Stimulated activated CD4-positive, alpha-beta T cell treated with anti-CD3 and anti-CD28 coated beads, TNF-alpha, amount 100 ng/mL, for 48 hours (primary cell): ENCODE measurements around the gene RIF1.

ENCODE experiments used
- DNase-seq, 3 donors: peaks; one replicate each; pipeline ENCODE4 v3.0.0-alpha.2; 2020; ENCODE audit warnings: low read depth in 3 of 3

The RIF1 gene, protein sequence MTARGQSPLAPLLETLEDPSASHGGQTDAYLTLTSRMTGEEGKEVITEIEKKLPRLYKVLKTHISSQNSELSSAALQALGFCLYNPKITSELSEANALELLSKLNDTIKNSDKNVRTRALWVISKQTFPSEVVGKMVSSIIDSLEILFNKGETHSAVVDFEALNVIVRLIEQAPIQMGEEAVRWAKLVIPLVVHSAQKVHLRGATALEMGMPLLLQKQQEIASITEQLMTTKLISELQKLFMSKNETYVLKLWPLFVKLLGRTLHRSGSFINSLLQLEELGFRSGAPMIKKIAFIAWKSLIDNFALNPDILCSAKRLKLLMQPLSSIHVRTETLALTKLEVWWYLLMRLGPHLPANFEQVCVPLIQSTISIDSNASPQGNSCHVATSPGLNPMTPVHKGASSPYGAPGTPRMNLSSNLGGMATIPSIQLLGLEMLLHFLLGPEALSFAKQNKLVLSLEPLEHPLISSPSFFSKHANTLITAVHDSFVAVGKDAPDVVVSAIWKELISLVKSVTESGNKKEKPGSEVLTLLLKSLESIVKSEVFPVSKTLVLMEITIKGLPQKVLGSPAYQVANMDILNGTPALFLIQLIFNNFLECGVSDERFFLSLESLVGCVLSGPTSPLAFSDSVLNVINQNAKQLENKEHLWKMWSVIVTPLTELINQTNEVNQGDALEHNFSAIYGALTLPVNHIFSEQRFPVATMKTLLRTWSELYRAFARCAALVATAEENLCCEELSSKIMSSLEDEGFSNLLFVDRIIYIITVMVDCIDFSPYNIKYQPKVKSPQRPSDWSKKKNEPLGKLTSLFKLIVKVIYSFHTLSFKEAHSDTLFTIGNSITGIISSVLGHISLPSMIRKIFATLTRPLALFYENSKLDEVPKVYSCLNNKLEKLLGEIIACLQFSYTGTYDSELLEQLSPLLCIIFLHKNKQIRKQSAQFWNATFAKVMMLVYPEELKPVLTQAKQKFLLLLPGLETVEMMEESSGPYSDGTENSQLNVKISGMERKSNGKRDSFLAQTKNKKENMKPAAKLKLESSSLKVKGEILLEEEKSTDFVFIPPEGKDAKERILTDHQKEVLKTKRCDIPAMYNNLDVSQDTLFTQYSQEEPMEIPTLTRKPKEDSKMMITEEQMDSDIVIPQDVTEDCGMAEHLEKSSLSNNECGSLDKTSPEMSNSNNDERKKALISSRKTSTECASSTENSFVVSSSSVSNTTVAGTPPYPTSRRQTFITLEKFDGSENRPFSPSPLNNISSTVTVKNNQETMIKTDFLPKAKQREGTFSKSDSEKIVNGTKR (N-terminal part only)

DNA sequence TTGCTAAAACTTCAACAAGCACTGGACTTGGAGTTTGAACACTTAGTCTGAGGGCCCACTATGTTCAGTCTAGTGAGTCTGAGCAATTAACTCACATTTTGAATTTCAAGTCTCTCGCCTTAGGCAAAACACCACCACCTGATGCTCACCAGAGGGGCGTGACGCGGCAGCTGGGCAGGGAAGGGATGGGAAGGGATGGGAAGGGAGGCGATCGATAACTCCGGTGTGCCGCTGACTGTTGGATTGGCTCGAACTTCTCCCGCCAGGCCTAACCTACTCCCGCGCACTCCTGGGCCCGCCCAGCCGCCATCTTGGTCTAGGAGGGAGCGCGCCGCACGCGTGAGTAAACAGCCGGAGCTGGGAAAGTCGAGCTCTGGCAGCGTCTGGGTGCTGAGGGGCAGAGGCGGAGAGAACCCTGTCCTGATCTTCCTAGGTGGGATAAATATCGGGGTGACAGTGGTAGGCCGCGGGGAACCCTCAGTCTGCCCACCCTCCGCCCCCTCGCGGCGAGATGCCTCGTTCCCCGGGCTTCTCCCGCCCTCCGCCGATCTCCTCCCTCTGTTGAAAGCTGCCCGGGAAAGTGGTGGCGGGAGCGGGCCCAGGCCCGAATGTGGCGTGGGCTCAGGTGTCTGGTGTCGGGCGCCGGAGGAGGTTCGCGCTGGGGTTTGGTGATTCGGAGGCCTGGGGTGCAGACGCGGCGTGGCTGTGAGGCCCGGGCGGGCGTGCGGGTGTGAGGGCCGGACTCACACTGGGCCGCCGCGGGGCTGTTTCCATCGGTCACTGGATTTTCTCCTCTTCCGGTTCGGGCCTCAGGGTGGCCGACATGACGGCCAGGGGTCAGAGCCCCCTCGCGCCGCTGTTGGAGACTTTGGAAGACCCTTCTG is at the start of gene RIF1:
RIF1 (plus strand) TSS at position 302 of the 884 bp plus-strand sequence; CDS start at position 824, 522 bp downstream.
- DNase-seq, result peak; percentile 65 to 73 (median 72)

DNA sequence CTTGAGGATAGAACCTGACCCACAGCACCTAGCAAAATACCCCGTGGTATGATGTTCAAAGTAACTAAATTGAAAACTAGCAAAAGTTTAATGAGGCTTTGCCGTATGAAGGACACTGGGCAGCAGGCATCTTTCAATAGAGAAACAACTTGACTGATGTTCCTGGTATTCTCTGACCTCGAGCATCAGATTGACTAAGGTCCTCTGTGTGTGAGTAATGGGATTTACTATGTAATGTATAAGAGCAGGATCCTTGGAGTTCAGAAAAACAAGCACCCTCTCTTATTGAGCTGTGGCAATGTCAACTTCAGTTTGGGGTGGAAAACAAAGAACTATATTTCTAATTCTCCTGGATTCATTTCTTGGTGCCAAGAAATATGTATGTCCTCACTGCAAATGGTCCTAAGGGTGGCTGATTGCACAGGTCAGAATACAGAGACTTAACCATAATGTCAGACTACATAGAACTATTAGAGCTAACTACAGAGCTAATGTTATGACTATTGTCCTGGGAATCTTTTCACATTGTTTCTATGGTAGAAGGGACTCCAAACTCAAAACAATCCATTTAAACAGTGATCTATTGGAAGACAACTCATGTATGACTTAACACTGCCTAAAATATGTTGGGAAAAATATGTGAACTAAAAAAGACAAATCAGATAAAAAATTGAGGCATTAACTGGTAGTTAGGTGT is 47.9 kb upstream of the RIF1 start:
- no peak for DNase-seq

DNA sequence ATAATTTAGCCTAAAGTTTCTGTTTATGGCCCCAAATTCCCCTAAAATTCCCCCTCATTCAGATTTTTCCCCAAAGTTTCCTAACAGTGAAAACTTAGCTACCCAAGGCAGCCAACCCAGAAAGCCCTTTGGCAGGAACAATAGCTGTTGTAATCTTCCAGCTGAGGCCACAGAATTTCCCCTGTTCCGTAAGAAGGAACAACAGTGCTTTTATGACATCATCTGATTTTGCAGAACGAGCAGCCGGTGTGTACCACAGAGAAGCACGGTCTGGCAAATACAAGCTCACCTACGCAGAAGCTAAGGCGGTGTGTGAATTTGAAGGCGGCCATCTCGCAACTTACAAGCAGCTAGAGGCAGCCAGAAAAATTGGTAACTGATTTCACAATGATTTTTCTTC is 46.0 kb upstream of the RIF1 start:
- no peak for DNase-seq

DNA sequence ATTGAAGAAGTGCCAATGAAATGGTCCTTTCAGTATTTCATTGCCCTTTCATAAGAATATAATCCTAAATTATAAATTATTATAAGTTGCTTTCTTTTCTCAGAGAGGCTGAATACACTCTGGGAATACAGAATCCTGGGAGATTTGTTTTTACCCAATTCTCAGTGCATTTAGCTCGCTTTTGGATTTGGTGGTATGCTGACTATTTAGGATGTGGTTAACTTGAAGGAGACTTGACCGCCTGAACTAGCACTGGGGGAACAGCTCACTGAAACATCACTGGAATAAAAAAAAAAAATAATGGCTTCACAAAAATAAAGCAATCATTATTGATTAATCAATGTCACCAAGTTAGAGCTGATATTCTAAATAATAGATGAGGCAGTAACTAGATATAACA is 42.1 kb upstream of the RIF1 start:
- DNase-seq, result no peak

DNA sequence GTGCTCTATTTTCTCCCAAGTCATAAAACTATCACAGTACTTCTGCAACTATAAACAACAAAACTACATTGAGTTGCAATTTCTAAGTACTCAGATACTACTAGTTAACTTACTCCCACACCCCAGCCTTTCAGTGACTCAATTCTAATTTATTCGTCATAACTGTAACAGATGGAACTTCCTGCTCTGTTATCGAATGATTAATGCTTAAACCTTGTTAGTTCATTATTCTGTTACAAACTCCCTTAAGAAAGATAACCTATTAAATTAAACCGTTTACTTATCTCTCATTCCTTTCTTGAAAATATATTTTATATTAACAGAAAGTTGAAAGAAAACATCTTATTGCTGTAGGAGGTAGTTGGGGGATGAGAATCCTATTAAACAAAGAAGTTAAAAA is 35.3 kb upstream of the RIF1 start:
- no peak for DNase-seq

DNA sequence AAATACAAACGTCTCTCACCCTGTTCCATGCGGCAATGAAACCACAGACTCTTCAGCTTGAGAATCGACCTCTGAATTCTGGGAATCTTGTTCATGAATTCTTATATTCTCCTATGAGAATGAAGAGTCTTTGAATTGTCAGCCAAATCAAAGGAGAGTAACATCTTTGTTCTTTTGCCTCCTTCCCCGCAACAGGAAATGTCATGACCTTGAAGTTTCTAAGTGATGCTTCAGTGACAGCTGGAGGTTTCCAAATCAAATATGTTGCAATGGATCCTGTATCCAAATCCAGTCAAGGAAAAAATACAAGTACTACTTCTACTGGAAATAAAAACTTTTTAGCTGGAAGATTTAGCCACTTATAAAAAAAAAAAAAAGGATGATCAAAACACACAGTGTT is 30.5 kb upstream of the RIF1 start:
- DNase-seq, result no peak

DNA sequence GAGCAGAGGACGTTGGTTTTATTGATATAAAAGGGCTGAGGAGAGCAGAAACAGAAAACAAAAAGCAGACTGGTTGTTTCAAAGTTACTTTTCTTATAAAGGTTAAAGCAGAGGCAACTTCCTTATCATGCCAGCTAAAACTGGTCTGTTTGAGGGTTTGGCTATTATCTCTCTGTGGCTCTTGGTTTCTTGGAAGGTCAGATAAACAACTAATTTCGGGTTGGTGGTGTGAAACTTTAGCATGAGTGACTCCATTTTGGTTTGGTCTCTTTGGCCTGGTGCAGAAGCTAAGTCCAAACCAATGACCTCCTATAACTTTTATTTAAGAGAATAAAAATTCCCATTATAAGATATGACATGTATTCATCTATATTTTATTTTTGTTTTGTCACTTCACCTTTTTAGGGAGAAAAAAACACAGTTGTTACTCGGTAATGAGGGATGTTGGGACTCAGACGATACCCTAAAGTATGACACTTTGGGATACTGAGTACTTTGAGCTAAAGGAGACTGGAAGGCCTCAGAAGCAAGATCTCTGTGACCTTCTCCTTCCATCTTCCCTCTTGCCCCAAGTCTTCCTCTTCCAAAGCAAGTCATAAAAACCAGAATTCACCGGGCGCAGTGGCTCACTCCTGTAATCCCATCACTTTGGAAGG is 29.0 kb upstream of the RIF1 start:
- DNase-seq, result no peak

DNA sequence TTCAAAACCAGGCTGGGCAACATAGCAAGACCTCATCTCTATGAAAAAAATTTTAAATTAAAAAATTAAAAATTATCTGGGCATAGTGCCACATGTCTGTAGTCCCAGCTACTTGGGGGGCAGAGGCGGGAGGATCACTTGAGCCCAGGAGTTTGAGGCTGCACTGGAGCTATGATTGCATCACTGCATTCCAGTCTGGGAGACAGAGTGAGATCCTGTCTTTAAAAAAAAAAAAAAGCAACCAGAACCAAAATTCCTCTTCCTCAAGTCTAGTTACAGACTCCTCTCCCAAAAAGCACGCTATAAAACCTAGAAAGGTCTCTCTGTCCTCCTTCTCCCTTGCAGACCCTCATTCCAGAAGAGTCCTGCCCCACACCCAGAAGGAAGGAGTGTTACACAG is 28.4 kb upstream of the RIF1 start:
- DNase-seq, result no peak

DNA sequence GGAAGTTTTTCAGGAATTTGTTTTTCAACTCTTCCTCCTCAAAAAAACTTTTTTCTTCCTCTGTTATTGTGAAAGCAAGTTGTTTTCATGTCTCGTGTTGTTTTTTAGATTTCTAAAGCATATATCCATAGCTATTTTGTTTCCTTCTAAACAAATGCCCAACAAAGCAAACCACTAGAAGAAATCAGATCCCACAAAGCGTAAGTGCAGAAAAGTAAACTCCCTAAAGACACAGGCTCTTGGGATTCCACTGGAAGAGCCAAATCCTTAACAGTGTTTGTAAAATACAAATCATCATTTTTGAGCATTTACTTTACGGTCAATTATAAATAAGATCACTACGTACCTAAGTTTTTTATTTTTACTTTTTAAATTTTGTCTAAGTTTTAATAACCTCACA is 21.7 kb upstream of the RIF1 start:
- no peak for DNase-seq

DNA sequence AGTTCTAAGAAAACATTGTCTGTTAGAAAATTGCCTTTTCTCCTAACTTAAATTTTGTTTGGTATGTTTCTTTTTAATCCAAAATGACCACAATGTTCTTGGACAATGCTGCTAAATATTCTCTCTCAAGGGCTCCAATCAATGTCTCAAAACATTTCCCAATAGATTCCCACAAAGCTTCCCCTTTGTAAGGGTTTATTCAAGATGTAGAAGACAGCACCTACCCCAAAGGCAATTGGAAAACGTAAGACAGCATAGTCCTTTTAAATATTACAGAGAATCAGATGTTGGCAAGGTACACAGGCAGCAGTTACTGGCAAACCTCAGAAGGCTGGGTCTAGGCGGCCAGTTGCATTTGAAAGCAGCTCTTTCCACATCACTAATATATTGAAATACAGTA is 18.3 kb upstream of the RIF1 start:
- DNase-seq, result no peak

DNA sequence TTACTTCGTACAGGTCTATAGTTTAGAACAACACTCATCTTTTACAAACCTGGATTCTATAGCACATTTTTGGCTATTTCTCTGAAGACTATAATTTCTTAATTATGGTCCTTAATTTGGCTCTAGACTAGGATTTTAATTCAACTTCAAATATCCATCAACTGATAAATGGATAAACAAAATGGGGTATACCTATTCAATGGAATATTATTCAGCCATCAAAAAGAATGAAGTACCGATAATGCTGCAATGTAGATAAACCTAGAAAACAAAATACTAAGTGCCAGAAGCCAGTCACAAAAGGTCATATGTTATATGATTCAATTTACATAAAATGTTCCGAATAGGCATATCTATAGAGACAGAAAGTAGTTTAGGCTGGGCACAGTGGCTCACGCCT is 15.2 kb upstream of the RIF1 start:
- no peak for DNase-seq

DNA sequence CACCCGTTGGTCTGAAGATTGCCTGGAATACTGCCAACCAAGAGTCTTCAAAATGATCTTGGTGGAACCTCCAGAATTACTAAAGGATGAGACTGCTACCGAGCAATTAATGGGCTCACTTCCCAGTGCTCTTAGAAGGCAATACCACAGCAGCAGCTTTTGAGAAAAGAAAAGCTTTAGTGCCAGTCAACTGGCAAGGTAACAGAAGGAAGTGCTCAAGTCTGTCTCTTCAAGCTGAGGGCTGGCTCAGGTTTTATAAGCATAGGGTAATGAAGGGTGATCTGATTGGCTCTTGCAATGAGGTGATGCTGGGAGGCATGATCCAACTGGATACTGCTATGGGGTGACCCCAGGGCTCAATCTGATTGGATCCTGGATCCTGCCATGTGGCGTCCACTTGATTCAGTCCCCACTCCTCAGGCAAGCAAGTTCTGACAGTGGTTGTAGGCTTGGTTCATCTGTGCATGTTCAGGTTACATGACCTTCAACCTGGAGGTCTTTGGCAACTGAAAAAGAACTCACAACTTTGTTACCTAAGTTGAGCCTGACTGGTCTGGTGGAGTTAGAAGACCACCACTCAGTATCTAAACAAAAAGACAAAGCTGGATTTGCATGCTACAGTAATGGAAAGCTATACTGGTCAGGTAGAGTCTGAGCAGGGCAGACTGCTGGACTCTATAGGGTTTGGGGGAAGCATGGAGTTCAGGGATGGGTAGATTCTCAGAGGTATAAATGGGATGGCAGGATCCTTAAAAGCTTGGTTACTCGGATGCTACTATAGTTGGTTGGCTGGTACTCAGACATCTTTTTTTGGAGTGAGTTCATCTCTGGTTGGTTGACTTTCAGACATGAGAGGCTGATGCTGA is 14.0 kb upstream of the RIF1 start:
- no peak for DNase-seq

DNA sequence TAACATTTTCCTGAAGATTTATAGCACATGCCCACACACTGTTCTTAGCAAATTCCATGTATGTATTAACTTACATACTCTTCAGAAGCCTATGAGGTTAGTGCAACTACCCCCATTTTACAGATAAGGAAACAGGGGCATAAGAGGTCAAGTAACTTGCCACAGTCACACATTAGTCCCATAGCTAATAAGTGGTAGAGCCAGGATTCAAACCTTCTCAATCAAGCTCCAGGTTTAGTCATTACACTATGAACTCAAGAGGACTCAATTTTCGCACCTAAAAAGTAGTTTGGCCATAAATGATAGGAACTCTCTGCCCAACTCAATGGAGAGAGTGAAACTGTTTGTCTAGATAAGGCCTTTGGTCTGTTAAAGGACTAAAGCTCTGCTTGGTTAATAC is 9.7 kb upstream of the RIF1 start:
- no peak for DNase-seq

DNA sequence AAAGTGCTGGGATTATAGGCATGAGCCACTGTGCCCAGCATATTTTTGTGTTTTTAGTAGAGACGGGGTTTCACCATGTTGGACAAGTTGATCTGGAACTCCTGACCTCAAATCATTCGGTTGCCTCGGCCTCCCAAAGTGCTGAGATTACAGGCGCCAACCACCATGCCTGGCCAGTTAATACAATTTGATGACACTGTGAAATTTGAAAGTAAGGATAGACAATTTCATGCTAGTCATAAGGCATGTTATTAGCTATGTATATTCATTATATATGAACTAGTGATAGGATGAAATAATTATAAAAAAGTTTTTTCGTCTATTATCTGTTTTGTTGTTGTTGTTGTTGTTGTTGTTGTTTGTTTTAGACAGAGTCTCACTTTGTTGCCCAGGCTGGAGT is 8.6 kb upstream of the RIF1 start:
- no peak for DNase-seq

DNA sequence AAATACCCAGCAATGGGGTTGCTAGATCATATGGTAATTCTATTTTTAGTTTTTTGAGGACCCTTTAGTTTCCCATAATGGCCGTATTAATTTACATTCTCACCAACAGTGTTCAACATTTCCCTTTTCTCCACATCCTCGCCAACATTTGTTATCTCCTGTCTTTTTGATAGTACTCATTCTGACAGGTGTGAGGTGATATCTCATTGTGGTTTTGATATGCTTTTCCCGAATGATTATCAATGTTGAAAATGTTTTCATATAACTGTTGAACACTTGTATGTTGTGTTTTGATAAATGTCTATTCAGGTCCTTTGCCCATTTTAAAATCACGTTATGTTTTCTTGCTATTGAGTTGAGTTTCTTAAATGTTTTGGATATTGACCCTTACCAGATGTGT is 5.8 kb upstream of the RIF1 start:
- DNase-seq, result no peak

DNA sequence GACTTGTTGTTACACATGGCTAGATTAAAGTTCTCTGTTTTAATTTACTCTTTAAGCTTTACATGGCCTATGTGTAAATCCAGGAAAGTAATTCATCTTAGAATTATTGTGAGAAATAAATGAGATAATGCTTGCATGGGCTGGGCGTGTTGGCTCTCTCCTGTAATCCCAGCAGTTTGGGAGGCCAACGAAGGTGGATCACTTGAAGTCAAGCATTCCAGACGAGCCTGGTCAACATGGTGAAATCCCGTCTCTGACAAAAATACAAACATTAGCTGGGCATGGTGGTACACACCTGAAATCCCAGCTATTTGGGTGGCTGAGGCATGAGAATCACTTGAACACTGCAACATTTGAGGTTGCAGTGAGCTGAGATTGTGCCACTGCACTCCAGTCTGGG is 4.3 kb upstream of the RIF1 start:
- DNase-seq, result no peak

DNA sequence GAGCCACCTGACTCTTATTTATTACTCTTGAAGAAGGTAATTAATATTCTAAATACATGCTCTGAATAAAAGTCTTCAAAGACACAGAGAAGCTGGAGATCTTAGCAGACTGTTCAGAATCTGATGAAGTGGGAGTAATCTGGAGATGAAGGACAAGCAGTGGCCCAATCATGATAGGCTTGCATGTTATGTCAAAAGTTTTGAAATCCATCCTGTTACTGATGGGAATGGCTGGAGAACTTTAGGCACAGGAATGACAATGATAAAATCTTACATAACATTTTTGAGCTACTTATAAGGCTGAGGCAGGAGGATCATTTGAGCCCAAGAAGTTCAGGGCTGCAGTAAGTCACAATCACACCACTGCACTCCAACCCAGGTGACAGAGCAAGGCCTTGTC is 2.4 kb upstream of the RIF1 start:
- DNase-seq, result no peak

DNA sequence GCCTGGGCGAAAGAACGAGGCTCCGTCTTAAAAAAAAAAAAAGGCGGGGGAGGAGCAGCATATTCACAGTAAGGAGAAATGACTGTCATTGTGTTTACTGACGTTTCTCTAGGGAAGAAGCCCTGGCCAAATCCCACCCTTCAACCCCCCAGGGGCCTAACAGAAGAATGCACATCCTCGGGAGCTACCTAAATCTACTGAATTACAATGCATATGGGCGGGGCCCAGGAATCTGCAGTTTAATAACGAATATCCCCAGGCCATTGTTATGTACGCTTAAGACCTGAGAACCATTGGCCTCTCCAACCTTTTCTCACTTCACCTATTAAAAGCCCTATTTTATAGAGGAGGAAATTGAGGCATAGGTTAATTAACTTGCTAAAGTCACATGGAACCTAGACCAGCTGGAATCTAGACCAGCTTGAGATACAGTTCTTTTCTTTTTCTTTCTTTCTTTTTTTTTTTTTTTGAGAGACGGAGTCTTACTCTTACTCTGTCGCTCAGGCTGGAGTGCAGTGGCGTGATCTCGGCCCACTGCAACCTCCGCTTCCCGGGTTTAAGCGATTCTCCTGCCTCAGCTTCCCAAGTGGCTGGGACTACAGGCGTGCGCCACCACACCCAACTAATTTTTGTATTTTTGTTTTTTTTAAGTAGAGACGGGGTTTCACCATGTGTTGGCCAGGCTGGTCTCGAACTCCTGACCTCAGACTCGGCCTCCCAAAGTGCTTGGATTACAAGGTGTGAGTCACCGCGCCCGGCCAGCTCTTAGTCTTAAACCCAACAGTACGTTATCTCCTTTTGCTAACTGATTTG is 708 bp upstream of the RIF1 start:
- no peak for DNase-seq
